KG1 (cell line): Measurements from ENCODE around the gene BBS4.
"Not testable (repeated sequence)": the region's sequence is repeated elsewhere in the genome, so short reads cannot be mapped to it uniquely, and the experiment has no call there.

ENCODE experiments used
- DNase-seq: peaks from one replicate; lab custom pipeline; 2025; lab: John Stamatoyannopoulos, UW

The BBS4 gene

GRCh38 chr15:72685925-72686794 lies at the start of gene BBS4, which contains the start of gene HIGD2B:
BBS4 (plus strand) TSS chr15:72686207; CDS start chr15:72686228, 21 bp downstream.
HIGD2B (minus strand) TSS chr15:72686182; CDS start chr15:72676374, 9,808 bp downstream.
- DNase-seq: no peak

- not testable (repeated sequence) for DNase-seq
These were observed 49.3 kb upstream of the BBS4 start for GRCh38 chr15:72636519-72637282.

- DNase-seq: not testable (repeated sequence)
These were observed 46.1 kb upstream of the BBS4 start for GRCh38 chr15:72639759-72640483.

GRCh38 chr15:72642271-72642670 lies 43.7 kb upstream of the BBS4 start:
- not testable (repeated sequence) for DNase-seq

GRCh38 chr15:72648631-72649253 lies 37.3 kb upstream of the BBS4 start:
- not testable (repeated sequence) for DNase-seq

- DNase-seq: not testable (repeated sequence)
These were observed 31.6 kb upstream of the BBS4 start, which contains the start of gene GOLGA6B for GRCh38 chr15:72654397-72654796. GOLGA6B (plus strand) TSS chr15:72654697; CDS start chr15:72654738, 41 bp downstream.

GRCh38 chr15:72656014-72656413 lies 30.0 kb upstream of the BBS4 start:
- DNase-seq: not testable (repeated sequence)

GRCh38 chr15:72661081-72661480 lies 24.9 kb upstream of the BBS4 start:
- DNase-seq: not testable (repeated sequence)

GRCh38 chr15:72663931-72664330 lies 22.1 kb upstream of the BBS4 start:
- not testable (repeated sequence) for DNase-seq

GRCh38 chr15:72665706-72666105 lies 20.3 kb upstream of the BBS4 start:
- not testable (repeated sequence) for DNase-seq

- DNase-seq: not testable (repeated sequence)
These were observed 16.2 kb upstream of the BBS4 start for GRCh38 chr15:72669803-72670202.

- not testable (repeated sequence) for DNase-seq
These were observed 15.2 kb upstream of the BBS4 start for GRCh38 chr15:72670656-72671352.

GRCh38 chr15:72671525-72671924 lies 14.5 kb upstream of the BBS4 start:
- no peak for DNase-seq

GRCh38 chr15:72676838-72677237 lies 9.2 kb upstream of the BBS4 start:
- DNase-seq: no peak

GRCh38 chr15:72680931-72681330 lies 5.1 kb upstream of the BBS4 start:
- DNase-seq: no peak

- no peak for DNase-seq
These were observed 3.2 kb upstream of the BBS4 start for GRCh38 chr15:72682772-72683171.

- no peak for DNase-seq
These were observed 594 bp upstream of the BBS4 start for GRCh38 chr15:72685301-72685924.

- DNase-seq: no peak
These were observed 2.7 kb downstream of the BBS4 start for GRCh38 chr15:72688697-72689096.

GRCh38 chr15:72690938-72691337 lies 4.9 kb downstream of the BBS4 start:
- DNase-seq: no peak

- DNase-seq: no peak
These were observed 12.9 kb downstream of the BBS4 start for GRCh38 chr15:72698938-72699337.
